Left ventricle myocardium superior (tissue), 1 donor: Measurements from ENCODE around the gene GEMIN7. TPM values are rescaled to one million over a fixed set of nuclear protein-coding genes. Genes with fewer than 3 reads are reported as not detected.
"Not testable (repeated sequence)": the region's sequence is repeated elsewhere in the genome, so short reads cannot be mapped to it uniquely, and the experiment has no call there.

Experiments used
- ATAC-seq: fragments of 200-7000 bp; cut with Tn5 transposase; one replicate; pipeline ENCODE4 v1.9.1; 2020; ENCODE audit warnings: mild to moderate bottlenecking, moderate library complexity
- DNase-seq: peaks from one replicate; pipeline ENCODE4 v3.0.0-alpha.2; 2020
- intact Hi-C: fragments of 100-400 bp; cut with micrococcal nuclease; formaldehyde crosslinking; loops from one replicate; pipeline ENCODE4 v1.11.0; 2022
- total RNA-seq: library from RNA; stranded (reverse); fragmentation: NEBNext Ultra II Directional; extraction: Animal tissue kit (Norgen Biotek cat#: 25700); gene quantifications from one replicate; pipeline ENCODE4 v1.2.1, GENCODE V29; 2021
- donor health status: DM: no; HTN: yes; CAD: no; lungs with severe emphysema.

The GEMIN7 gene
- total RNA-seq, 1 donor from 2014 or later = 14.4 TPM

GRCh38 chr19:45118591-45119355 is 39.7 kb downstream of the GEMIN7 start:
- DNase-seq, ATAC-seq: not testable (repeated sequence)

GRCh38 chr19:45119582-45119981 is 40.5 kb downstream of the GEMIN7 start:
- DNase-seq (no peak), ATAC-seq (no peak)
- intact Hi-C loops = no loop called here

More at GRCh38 chr19:45118591-45119355, 39.7 kb downstream of the GEMIN7 start:
- intact Hi-C loops = not testable (repeated sequence)

- ATAC-seq (no peak), DNase-seq (no peak)
- intact Hi-C loops = no loop called here
Measured at GRCh38 chr19:45121827-45122345, 42.8 kb downstream of the GEMIN7 start.

GRCh38 chr19:45122832-45123231 is 43.8 kb downstream of the GEMIN7 start:
- ATAC-seq (no peak), DNase-seq (no peak)
- intact Hi-C loops = no loop called here

- ATAC-seq (no peak), DNase-seq (no peak)
- intact Hi-C loops = no loop called here
Measured at GRCh38 chr19:45123440-45123850, 44.4 kb downstream of the GEMIN7 start.

- intact Hi-C loops = no loop called here
- no peak for ATAC-seq
- DNase-seq = no peak
Measured at GRCh38 chr19:45124021-45124420, 45.0 kb downstream of the GEMIN7 start.

- DNase-seq (no peak), ATAC-seq (no peak)
- intact Hi-C loops = no loop called here
Measured at GRCh38 chr19:45125360-45125759, 46.3 kb downstream of the GEMIN7 start.

- ATAC-seq = peak; percentile 64
- DNase-seq = peak; percentile 58
- intact Hi-C loops = no loop called here
Measured at GRCh38 chr19:45125975-45126493, 47.0 kb downstream of the GEMIN7 start.

GRCh38 chr19:45126654-45127053 is 47.6 kb downstream of the GEMIN7 start:
- ATAC-seq (no peak), DNase-seq (no peak)
- intact Hi-C loops = no loop called here

- intact Hi-C loops = no loop called here
- ATAC-seq (no peak), DNase-seq (no peak)
Measured at GRCh38 chr19:45128146-45128545, 49.1 kb downstream of the GEMIN7 start.

- DNase-seq (no peak), ATAC-seq (no peak)
- intact Hi-C loops = no loop called here
Measured at GRCh38 chr19:45128806-45129205, 49.7 kb downstream of the GEMIN7 start.

GRCh38 chr19:45130236-45130635 is 51.2 kb downstream of the GEMIN7 start:
- intact Hi-C loops = no loop called here
- no peak for DNase-seq
- ATAC-seq = no peak

- intact Hi-C loops = no loop called here
- ATAC-seq = no peak
- DNase-seq = no peak
Measured at GRCh38 chr19:45130888-45131615, 52.0 kb downstream of the GEMIN7 start.

GRCh38 chr19:45133661-45134060 is 54.6 kb downstream of the GEMIN7 start:
- intact Hi-C loops = no loop called here
- ATAC-seq (no peak), DNase-seq (no peak)

GRCh38 chr19:45135176-45135885 is 56.3 kb downstream of the GEMIN7 start:
- intact Hi-C loops = no loop called here
- DNase-seq = no peak
- no peak for ATAC-seq

- ATAC-seq = no peak
- no peak for DNase-seq
- intact Hi-C loops = no loop called here
Measured at GRCh38 chr19:45136507-45137178, 57.6 kb downstream of the GEMIN7 start.

- ATAC-seq = peak; percentile 90
- DNase-seq = peak; percentile 78
- intact Hi-C loops = no loop called here
Measured at GRCh38 chr19:45137179-45137761, 58.2 kb downstream of the GEMIN7 start.

GRCh38 chr19:45138303-45138751 is 59.3 kb downstream of the GEMIN7 start:
- DNase-seq (no peak), ATAC-seq (no peak)
- intact Hi-C loops = no loop called here
